Mucosa of descending colon (tissue), 3 donors: ENCODE results near the gene CUTC. TPM values are rescaled to one million over a fixed set of nuclear protein-coding genes. Genes with fewer than 3 reads are reported as not detected.

Experiments used
- ATAC-seq: fragments of 200-7000 bp; cut with Tn5 transposase; one replicate; pipeline ENCODE4 v1.9.1; 2020; ENCODE audit warnings: mild to moderate bottlenecking, moderate library complexity
- DNase-seq, 3 donors: peaks; one replicate each; pipeline ENCODE4 v3.0.0-alpha.2; 2020
- H3K36me3 ChIP-seq: fragments of 200-600 bp; one replicate; pipeline ENCODE4 v1.8.0; 2021; ENCODE audit warnings: low read depth, mild to moderate bottlenecking
- H3K4me1 ChIP-seq: fragments of 200-600 bp; one replicate; pipeline ENCODE4 v1.8.0; 2021; ENCODE audit warnings: low read depth, mild to moderate bottlenecking
- H3K4me3 ChIP-seq: fragments of 200-600 bp; one replicate; pipeline ENCODE4 v1.8.0; 2021; ENCODE audit warnings: mild to moderate bottlenecking
- H3K9me3 ChIP-seq: fragments of 200-600 bp; one replicate; pipeline ENCODE4 v1.8.0; 2021; ENCODE audit warnings: mild to moderate bottlenecking
- intact Hi-C, 2 donors: fragments of 100-400 bp; cut with DNase I in 1 of 2; cut with micrococcal nuclease in 1 of 2; formaldehyde crosslinking; loops; one replicate each; pipeline versions ENCODE4 v1.11.0 to v1.11.1; 2022; cut with DNase I, micrococcal nuclease
- total RNA-seq, 3 donors: library from RNA; stranded (reverse); fragmentation: NEBNext Ultra II Directional in 2 of 3; extraction: Animal tissue kit (Norgen Biotek cat#: 25700) in 2 of 3; gene quantifications; one replicate each; pipeline versions ENCODE4 v1.2.1 to v1.2.4, GENCODE V29; 2021 to 2023
- TF ChIP-seq, protein P1 (sequence below): fragments of 200-600 bp; IDR thresholded peaks from one replicate; pipeline ENCODE4 v1.8.0; 2022; ENCODE audit warnings: antibody characterized with exemption, mild to moderate bottlenecking
- donor health status: DM: no; HTN: no; CAD: no; lungs with moderate emphysema.
- donor health status: DM: no; HTN: no; CAD: no.
- donor health status: DM: no; HTN: yes; CAD: no.

CUTC gene
- total RNA-seq, 3 donors from 2014 or later = 10.7 to 22.1 (median 11.4) TPM

DNA sequence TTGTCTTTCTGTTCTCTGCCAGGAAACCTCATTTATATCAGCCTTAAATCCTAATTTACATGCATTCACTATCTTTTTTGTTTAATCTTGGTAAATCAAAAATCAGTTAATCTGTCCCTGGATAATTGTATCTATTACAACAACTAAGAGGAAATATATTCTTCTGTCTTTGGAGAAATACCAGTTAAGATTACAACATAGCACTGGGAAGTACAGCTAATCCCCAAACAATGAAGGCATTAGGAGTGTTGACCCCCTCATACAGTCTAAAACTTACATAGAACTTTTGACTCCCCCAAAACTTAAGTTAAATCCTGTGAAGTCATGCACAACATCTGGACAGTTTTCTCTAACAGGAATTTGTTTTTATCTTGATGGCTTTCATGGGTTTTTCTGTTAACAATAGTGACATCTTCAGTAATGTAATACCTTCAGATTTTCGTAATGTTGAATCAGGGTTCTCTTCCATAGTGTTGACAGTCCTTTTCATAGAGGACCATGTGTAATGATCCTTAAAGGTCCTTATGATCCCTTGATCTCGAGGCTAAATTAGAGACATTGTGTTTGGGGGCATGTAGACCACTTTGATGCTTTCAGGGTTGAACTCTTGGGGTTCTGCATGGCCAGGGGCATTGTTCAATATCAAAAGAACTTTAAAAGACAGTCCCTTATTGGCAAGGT, 26.3 kb downstream of the CUTC start:
- intact Hi-C loops = no loop called here
- H3K36me3 ChIP-seq = no peaks in the 10 kb centered on the region
- H3K9me3 ChIP-seq = no peaks in the 10 kb centered on the region
- DNase-seq (no peak), ATAC-seq (no peak)
- TF ChIP-seq, protein P1, sequence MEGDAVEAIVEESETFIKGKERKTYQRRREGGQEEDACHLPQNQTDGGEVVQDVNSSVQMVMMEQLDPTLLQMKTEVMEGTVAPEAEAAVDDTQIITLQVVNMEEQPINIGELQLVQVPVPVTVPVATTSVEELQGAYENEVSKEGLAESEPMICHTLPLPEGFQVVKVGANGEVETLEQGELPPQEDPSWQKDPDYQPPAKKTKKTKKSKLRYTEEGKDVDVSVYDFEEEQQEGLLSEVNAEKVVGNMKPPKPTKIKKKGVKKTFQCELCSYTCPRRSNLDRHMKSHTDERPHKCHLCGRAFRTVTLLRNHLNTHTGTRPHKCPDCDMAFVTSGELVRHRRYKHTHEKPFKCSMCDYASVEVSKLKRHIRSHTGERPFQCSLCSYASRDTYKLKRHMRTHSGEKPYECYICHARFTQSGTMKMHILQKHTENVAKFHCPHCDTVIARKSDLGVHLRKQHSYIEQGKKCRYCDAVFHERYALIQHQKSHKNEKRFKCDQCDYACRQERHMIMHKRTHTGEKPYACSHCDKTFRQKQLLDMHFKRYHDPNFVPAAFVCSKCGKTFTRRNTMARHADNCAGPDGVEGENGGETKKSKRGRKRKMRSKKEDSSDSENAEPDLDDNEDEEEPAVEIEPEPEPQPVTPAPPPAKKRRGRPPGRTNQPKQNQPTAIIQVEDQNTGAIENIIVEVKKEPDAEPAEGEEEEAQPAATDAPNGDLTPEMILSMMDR = no peak
- H3K4me1 ChIP-seq = no peaks in the 10 kb centered on the region
- no peak overlapping the region for H3K4me3 ChIP-seq

DNA sequence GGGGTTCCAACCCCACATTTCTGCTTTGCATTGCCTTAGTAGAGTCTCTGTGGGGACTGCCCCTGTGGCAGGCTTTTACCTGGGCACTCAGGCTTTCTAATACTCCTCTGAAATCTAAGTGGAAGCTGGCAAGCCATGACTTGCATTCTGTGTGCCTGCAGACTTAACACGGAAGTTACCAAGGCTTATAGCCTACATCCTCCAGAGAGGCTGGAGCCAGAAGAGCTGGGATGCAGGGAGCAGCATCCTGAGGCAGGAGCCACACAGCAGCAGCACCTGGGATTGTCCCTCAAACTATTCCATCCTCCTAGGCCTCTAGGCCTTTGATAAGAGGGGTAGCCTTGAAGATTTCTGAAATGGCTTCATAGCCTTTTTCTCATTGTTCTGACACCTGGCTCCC, 28.3 kb downstream of the CUTC start:
- Histone ChIP-seq H3K9me3 (no peaks in the 10 kb centered on the region), H3K36me3 (no peaks in the 10 kb centered on the region), H3K4me3 (no peak overlapping the region), H3K4me1 (no peaks in the 10 kb centered on the region)
- intact Hi-C loops = no loop called here
- TF ChIP-seq, protein P1 = no peak
- ATAC-seq = no peak
- DNase-seq = no peak

DNA sequence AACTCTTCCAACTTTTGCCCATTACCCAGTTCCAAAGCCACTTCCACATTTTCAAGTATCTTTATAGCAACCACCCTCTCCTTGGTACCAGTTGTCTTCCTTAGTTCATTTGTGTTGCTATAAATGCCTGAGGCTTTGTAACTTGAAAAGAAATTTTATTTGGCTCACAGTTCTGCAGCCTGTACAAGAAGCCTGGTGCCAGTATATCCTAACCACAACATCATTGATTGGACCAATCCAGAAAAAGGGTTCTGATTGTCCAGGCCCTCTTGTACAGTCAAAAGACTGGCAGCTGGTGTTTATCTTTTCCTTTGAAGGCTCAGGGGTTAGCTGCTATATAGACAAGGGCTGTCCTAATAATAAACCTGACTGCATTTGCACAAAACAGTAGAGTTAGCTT, 29.3 kb downstream of the CUTC start:
- no peak for ATAC-seq
- H3K4me1 ChIP-seq = no peaks in the 10 kb centered on the region

DNA sequence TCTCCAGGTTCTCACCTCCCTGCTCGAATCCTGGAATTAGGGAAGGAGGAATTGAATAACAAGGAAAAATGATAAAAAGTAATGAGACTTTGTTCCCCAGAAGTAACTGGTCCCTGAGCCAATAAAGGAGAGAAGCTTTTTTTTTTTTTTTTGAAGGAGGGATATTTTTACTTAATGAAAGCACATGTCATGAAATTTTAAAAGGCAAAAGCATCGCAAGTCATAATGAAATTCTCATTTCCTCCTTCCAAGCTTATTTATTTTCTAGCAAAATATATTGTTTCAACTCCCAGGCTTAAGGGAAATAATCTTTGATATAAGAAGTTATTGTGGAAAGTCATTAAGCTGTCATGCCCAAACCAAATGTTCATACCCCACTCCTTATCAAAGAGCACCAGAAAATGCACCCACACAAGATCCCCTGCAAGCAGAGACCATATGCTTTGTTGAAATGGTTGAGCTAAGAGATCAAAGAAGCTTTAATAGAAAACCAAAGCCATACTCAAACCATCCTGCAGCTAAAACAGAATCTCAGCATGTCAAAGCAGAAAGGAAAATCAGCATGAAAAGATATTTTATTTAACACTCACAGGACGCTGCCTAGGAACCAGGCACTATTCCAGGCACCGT, 33.8 kb downstream of the CUTC start:
- DNase-seq (no peak), ATAC-seq (no peak)
- TF ChIP-seq, protein P1 = no peak

More for the DNA sequence above, 29.3 kb downstream of the CUTC start:
- no peaks in the 10 kb centered on the region for H3K36me3 ChIP-seq
- no peak overlapping the region for H3K4me3 ChIP-seq
- no peak for DNase-seq
- TF ChIP-seq, protein P1 = no peak
- no peaks in the 10 kb centered on the region for H3K9me3 ChIP-seq
- intact Hi-C loops = no loop called here

DNA sequence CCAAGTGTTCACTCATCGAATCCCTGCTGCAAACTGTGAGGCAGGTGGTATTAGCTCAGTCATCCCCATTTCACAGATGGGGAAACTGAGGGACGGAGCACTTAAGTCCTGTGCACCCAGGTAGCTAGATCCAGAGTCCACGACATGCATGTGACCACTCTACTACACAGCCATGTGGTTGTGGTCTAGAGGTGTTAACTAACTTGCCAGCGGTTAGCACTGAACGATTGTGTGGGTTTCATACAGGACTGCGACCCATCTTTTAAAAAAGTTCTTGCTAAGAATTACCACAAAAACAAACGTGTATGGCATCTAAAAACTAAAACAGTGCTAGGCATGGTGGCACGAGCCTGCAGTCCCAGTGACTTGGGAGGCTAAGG, 34.3 kb downstream of the CUTC start:
- ATAC-seq (no peak), DNase-seq (no peak)
- Histone ChIP-seq H3K4me1 (no peaks in the 10 kb centered on the region), H3K4me3 (no peak overlapping the region), H3K36me3 (no peaks in the 10 kb centered on the region), H3K9me3 (no peaks in the 10 kb centered on the region)
- intact Hi-C loops = no loop called here
- TF ChIP-seq, protein P1 = no peak

More for the DNA sequence above, 33.8 kb downstream of the CUTC start:
- H3K4me3 ChIP-seq = no peak overlapping the region
- H3K9me3 ChIP-seq = no peaks in the 10 kb centered on the region
- H3K36me3 ChIP-seq = no peaks in the 10 kb centered on the region
- intact Hi-C loops = no loop called here
- H3K4me1 ChIP-seq = no peaks in the 10 kb centered on the region
